Activated naive CD8-positive, alpha-beta T cell treated with anti-CD3 and anti-CD28 coated beads, Interleukin-2, amount 50 U/mL, for 16 hours (primary cell): ENCODE data around the gene PLCB4.

Experiments
- DNase-seq: peaks from one replicate; pipeline ENCODE4 v3.0.0-alpha.2; 2020; ENCODE audit warnings: low read depth, low spot score

The PLCB4 gene

DNA sequence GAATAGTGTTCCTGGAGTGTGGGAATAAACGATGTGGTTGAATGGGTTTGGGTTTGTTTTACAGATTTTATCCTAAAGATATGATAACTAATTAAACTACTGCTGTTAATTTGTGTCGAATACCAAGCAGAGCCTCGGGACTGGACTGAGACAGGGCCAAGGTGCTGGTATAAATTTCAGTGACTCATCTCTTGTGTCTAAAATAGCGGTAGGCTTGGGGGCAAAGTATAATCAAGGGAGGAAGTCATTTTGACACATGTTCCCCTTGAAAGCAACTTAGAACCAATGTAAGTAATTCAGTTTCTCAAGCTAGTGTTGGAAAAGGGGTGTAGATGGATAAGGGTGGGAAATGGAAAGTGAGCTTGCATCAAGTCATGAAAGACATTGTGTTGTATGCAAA is 108.4 kb downstream of the PLCB4 start:
- no peak for DNase-seq

DNA sequence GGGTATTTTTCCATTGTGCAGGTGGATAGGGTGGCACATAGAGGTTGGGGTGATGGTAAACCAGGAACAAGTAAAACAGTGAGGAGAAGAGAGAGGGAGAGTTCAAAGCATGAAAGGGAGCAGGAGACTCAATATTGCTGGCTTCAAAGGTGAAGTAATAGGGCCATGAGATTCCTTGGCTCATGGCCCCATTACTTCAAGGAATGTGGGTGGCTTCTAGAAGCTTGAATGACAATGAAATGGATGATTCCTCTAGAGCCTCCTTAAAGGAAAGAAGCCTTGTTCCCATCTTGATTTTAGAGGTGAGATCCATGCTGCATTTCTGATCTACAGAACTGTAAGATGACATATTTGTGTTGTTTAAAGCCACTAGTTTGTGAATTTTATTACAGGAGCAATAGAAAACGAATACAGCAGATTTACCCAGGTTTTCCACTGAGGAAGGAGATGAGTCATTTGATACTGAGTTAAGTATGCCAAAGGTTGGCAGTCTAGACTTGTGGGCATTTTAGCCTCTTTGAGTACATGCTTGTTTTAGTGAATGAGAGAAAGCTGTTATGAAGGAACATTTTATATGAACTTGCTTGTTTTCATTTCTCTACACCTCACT is 110.4 kb downstream of the PLCB4 start:
- DNase-seq = no peak

DNA sequence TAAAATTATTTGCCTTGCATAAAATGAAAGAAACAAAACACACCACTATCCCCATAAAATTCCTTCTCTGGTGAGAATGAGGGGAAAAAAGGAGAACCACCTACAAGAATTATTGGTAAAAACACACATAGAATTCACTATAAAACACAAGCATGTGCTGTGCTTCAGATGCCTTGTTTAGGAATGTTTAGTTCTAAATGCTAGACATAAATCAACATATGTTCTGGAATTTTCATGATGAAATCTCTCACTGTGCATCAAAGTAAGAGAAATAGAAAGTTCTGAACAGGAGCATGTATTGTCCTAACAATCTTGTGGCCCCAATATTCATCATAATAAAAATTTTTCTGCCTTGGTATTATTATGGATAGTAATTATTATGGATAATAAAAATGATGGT is 111.0 kb downstream of the PLCB4 start:
- DNase-seq = no peak

DNA sequence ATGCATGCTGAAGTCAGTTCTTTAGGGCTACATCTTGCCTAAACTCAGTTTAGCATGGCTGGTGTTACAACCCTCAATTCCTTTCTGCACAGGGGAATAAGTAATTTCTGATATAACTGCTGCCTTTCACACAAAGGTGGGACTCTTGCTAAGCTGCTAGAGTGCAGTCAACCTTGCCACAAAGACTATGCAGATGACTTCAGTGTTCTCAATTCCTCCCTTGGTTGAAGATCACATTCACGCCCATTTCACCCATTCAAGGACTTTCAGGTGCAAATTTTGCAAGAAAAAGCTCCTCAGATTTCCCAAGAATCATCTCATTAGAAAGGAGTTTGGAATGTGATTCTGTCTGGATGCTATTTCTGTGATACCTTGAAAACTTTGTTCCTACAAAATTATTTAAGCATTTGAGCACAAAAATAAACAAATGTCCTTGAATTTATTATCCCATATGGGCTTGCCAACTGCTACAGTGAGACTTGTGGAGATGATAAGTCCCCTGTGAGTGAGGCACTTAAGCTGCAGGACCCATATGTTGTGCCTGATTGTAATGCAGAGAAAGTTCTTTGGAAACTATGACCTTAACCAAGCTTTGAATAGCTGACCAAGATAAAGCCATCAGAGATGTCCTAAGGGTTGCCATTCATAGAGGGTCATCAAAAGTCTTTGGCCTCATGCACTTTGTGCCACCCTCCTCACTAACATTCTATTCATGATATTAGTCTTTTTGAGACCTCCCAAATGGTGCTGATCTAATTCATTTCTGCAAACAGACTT is 111.8 kb downstream of the PLCB4 start:
- no peak for DNase-seq

DNA sequence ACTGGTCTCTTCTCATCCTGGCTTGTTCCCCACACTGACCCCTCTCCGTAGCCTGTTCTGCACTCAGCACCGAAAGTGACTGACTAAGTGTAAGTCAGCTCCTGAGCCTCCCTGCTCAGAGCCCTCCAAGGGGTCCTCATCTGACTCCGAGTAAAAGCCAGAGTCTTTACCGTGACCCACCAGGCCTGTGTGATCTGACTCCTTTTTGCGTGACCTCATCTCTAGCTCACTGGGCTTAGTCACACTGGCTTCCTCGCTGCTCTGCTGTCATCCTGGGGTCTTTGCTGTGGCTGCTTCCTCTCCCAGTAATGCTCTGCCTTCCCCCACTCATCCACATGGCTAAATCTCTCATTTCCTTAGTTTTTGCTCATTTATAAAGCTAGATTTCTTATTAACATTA is 116.6 kb downstream of the PLCB4 start:
- DNase-seq = no peak

DNA sequence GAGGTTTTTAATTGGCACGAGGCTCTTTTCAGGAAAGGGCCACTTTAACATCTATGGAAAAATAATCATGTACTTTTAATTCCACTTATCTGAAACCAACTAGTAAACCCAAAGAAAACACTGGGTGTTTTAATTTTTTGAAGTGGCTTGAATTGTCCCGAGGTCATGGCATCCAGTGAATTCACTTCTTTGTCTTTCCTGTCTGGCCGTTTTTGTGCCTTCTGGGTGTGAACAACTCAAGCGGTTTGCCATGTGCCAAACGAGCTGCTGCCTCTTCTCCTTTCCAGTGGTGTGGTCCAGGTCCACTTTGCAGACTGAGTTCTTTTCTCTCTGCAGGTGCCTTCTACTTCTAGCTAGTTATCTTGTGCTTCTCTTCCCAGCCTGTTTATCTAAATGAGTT is 117.5 kb downstream of the PLCB4 start:
- DNase-seq = no peak

DNA sequence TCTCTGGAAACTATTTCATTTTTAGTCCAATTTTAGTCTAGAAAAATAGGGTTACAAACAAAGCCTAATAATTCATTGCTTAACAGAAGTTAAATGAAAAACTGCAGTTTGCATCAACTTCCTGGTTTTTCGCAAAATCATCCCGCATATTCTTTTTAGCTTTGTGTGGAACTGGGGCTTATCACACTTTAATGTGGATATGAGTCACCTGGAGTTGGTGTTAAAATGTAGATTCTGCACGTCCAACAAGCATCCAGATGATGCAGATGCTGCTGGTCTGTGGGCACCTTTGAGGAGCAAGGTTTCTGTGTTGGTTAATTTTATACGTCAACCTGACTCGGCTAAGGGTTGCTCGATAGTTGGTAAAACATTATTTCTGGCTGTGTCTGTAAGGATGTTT is 126.1 kb downstream of the PLCB4 start:
- no peak for DNase-seq

DNA sequence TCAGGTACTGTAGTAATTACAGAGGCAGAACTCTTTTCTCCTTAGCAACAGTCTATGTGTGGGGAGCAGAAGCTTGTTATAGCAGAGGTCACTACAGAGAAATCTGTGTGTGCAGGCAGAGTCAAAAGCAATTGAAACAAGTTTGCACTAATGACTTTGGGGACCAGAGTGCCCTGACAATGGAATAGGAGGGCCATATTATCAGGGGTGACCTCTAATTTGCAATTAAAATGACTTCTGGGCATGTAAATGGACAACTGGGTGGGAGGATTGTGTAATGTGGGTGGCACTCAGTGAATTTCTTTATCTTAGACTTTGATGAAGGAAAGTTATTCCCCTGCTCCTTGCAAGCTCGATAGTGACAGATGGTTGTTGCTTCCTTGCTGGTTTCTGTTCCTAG is 127.2 kb downstream of the PLCB4 start:
- no peak for DNase-seq

DNA sequence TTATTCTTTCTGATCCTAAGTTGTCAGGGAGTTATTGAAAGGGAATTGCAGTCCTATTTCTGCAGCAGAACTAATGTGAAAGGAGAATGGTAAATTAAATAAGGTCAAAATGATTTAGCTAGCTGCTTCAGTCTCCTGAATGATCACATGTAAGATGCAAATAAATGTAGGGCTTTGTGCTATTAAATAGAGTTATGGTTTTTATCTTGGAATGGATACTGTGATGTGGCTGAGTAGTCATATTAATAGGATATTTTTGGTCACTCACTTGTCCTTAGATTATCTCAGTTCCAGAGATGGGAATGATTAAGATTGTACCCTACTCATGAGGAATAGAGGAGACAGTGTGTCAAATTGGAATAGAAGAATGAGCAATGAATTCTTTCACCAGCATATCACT is 129.6 kb downstream of the PLCB4 start:
- DNase-seq = no peak

DNA sequence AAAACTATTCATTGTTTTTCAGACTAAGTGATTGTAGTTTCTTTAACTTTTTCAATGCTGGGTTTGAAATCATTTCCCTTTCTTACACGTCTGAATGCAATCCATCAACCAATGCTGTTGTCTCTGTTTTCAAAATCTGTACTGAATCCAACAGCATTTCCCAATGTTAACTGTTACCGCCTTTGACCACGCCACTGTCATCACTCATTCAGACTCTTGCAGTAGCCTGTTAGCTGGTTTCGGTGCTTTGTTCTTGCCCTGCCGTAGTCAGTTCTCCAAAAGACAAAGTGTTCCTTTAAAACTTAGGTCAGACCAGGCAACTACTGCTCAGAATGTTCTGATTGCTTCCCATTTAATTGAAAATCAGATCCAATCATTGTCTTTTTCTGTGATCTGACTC is 131.3 kb downstream of the PLCB4 start:
- no peak for DNase-seq

DNA sequence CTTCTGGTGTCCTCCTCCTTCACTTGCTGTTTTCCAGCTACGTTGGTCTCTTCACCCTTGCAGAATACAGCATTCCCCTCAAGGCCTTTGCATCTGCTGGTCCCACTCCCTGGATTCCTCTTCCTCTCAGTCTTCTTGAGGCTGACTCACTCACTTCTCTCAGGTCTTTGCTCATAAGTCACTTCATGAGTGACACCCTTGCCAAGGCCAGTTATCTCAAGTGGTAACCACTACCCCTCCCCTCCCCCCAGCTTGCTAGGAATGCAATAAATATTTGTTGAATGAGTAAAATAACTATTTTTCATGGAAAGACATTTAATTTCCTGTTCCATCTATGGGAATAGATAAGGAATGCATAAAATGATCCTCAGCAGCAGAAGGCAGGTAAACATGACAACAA is 131.7 kb downstream of the PLCB4 start:
- DNase-seq = no peak

DNA sequence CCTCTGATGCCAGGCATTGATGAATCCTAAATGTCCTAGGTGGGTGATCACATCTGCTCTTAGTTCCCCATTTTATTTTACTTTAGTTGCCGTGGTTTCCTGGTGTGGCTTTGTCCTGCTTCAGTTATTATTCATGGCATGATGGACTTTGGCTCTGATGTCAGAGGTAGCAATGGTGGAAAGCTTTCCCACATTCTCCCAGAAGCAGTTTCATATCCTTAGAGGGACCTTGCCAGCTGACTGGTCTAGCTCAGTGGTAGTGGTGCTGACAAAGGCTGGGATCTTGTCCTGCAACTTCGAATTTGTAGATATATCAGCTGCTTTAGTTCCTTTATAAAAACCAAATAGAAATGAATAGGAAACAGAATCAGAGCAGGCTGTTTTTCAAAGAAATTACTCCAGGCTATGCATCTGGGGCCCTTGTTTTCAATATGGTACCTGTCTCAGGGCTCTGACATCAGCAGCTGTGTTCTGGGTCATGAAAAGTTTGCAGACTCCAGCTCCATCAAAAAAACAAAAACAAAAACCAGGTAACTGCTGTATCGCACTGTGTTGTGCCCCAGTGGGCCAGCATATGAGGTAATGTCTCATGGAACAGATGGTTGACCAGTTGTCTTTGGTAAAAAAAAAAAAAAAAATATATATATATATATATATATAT is 133.7 kb downstream of the PLCB4 start:
- DNase-seq = no peak

DNA sequence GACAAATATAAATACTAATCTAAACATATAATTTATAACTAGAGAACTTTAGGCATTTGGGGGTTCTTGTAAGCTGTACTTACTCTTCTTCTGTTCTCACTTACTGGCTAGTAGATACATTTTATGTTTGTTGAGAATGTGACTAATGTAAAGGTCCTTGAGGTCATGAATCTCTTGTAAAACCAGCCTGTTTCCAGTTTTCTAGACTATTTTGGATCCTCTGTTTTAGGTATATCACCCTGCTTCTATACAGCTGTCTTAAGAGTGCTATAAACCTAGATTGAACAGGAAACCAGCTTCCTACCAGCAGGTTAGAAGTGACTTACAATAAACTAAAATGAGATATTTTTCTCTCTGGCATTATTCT is 134.2 kb downstream of the PLCB4 start:
- no peak for DNase-seq

DNA sequence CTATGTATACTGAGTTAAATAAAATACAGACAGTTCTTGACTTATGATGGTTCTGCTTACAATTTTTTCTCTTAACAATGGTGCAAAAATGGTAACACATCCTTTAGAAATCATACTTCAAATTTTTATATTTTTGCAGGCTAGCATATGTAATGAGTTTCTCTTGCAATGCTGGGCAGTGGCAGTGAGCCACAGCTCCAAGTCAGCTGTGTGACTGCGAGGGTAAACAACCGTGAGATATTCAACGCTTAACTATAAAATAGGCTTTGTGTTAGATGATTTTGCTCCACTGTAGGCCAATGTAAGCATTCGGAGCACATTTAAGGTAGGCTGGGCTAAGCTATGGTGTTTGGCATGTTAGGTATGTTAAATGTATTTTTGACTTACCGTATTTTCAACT is 136.1 kb downstream of the PLCB4 start:
- no peak for DNase-seq

DNA sequence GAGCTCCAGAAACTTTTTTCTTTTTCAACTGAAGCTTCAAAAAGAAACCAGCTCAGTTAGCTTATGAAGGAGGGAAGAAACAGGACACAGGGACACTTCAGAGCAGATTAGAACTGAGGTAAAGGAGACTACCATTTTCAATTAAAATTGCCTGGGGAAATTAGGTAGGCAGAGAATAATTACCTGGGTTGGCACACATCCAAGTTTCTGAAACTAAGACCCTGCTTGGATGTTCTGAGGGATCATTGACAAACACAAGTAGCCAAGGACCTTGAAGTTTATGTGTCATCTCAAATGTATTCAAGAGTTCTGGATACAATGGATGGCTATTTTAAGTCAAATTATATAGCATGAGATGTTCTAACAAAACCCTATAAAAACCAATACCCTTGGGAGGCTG is 137.6 kb downstream of the PLCB4 start:
- no peak for DNase-seq

DNA sequence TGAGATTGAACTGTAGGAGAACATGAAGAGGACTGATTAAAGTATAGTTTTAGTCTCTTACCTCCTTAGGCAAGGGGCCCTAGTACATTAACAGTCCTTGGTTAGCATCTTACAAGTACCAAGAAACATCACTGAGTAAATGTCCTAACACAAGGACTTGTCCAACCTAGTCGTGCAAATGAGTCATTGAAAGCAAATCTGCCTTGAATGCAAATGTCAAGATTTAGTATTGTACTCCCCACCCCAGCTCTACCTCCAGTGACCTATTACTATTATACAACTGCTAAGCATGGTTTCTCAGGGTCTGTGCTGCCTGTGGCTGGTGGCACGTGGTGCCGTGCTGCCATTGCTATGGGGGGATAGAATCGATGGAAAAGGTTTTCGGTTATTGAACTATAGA is 138.4 kb downstream of the PLCB4 start:
- no peak for DNase-seq

DNA sequence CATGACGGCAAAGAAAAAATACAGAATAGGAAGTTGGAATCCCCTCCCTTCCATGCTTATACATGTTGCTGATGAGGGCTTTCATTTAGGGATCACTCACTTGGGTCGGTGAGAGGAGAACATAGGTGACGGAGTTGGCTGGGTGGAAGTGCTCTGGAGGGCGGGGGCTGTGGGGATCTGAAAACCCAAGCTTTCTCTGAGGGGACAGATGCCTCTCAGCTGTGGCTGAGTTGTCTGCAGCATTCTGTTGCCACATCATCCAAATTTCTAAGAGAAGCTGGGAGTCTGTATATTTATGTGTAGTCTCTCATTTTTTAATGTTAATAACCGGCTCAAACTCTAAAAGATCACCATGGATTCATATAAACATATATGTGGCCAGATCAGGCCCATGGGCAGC is 141.5 kb downstream of the PLCB4 start:
- DNase-seq = no peak

DNA sequence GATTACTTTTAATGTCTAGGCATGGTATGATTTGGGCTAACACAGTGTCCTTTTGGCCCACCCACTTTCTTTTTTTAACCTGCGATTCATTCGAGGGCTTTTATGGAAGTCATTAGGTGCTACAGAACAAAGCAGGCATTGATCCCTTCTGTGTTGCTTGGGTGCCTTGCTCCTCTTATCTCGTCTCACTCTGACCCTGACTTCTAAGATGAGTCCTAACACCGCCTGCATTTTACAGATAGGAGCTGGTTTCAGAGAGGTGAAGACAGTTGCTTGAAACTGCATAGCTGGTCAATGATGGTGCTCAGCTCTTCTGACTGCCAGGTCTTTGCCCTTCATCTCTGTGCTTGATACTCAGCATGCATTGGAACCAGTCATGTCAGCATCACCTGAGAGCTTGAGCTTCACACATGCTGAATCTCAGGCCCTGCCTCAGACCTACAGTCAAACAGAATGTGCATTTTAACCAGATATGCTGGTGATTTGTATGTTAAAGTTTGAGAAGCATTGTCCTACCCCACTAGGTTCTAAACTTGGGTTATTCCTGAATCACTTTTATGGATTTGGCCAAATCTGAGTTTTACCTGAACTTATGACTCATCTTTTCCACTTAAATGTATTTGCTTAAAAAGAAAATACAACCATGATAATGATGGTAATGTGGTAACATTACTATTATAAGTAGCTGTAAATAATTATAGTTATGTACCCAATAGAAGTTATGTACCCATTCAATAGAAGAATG is 142.3 kb downstream of the PLCB4 start:
- no peak for DNase-seq

DNA sequence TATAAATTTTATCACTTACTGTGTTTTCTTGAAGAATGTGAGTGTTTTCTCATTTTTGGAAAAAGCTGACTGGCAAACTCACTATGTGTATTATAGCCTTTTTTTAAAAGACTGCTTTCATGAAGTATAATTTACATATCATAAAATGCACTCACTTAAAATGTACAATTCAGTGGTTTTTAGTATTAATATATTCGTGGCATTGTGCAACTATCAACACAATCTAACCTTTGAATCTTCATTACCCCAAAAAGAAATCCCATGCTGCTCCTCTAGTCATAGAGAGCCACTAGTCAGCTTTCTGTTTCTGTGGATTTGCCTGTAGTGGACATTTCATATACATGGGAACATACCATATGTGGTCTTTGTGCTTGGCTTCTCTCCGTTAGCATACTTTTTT is 143.8 kb downstream of the PLCB4 start:
- no peak for DNase-seq

DNA sequence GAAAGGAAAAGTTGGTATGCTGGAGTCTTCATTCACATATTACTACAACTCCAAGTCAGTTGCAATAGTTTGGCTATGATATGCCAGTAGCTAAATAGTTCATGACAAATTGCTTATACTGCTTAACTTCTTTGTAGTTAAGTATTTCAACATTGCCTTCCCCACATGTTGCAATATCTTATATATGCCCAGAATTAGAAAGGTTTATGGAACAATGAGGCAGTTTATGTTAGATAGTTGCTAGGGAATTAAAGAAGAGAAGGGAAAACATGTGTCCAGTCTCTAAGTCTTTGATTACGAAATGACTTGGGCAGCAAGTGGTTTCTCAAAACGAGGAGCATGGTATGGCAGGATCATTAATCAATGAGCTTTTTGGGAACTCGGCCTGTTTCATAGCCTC is 145.8 kb downstream of the PLCB4 start:
- DNase-seq = no peak

DNA sequence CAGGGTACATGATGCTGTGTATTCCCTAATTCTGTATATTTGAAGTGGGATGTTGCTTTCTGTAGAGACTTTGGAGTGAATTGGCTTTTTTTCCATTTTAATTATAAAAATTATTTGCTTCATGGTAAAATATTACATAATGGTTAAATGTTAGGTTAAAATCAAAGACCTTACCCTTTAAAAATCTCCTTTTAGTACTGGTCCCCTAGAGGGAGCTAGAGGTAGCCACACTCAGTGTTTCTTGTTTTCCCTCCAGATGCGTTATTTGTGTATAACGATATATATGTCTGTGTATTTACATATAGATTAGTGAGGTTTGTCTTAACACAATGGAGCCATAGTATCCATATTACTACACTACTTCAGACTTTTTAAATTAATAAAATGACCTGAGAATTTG is 146.7 kb downstream of the PLCB4 start:
- DNase-seq = no peak

DNA sequence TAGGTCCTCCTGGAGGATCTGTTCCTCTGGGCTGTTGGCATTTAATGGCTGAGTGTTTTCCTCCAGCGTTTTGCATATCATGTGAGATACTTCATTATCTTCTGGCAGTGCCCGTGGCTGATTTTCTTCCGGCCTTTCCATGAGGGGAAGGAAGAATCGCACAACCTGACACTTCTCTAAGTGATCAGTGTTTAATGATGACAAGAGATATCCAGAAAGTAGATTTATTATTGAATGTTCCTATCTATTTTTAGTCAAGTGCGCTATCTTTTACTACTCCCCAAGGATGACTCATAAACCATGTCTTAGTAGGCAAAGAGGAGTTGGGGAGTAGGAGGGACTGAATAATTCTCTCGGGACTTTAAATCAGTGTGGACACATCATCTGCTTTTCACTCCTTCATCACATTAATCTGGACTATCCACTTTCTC is 149.7 kb downstream of the PLCB4 start:
- no peak for DNase-seq
